GM19324 (cell line): Measurements from ENCODE around the gene PRR22.
"Not testable (repeated sequence)": the region's sequence is repeated elsewhere in the genome, so short reads cannot be mapped to it uniquely, and the experiment has no call there.

Experiments used
- ATAC-seq: cut with Tn5 transposase; IDR thresholded peaks from one replicate; pipeline ENCODE4 v1.9.1; 2021; ENCODE audit warnings: mild to moderate bottlenecking, moderate library complexity; ENCODE audit not compliant: unreplicated experiment, low FRiP score

Gene PRR22

DNA sequence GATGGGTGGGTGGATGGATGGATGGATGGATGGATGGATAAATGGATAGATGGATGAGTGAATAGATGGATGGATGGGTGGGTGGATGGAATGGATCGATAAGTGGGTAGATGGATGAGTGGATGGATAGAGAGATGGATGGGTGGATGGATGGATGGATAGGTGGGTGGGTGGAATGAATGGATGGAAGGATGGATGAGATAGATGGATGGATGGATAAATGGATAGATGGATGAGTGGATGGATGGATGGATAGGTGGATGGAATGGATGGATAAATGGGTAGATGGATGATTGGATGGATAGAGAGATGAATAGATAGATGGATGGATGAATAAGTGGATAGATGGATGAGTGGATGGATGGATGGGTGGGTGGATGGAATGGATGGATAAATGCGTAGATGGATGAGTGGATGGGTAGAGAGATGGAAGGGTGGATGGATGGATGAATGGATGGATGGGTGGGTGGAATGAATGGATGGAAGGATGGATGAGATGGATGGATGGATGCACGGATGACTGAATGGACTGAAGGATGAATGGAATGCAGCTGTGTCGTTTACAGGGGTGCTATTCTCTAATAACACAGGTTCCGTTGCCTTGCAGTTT, 21.8 kb downstream of the PRR22 start:
- ATAC-seq, result no peak

DNA sequence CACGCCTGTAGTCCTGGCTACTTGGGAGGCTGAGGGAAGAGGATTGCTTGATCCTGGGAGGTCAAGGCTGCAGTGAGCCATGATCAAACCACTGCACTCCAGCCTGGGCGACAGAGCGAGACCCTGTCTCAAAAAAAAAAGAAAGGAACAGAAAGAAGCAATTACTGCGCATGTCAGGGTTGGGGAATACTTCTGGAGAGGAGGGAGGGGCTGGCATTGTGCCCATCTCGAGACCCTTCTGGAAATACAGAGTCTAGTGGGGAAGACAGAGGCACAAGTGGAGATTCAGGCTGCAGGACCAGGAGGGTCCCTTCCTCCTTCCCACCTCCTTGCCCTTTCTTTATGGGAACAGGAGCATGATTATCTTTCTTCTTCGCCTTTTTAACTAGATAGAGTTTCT, 30.8 kb downstream of the PRR22 start:
- no peak for ATAC-seq

DNA sequence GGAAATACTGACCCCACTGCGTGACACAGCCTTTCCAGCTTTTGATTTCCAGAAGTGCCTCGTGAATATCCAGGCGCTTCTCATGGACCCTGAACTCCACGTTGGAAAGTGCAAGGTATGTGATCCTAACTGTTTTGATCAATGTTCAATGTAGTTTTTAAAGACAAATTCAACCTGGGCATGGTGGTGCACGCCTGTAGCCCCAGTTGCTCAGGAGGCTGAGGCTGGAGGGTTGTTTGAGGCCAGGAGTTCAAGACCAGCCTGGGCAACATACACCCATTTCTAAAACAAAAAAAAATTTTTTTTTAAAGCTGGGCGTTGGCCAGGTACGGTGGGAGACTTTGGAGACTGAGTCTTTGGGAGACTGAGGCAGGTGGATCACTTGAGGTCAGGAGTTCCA, 32.8 kb downstream of the PRR22 start:
- no peak for ATAC-seq

DNA sequence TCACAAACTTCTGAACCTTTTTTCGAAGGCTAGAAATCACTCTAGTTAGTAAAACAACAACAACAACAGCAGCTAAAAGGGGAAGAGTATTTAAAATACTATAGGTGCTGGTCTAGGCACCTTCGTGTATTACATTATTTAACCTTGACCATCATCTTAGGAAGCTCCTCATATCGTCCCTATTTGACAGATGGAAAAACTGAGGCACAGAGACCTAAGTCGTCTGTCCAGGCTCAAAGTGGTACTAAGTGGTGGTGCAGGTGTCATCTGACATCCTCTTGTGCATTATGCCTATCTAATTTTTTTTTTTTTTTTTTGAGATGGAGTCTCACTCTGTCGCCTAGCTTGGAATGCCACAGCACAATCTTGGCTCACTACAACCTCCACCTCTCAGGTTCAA, 35.0 kb downstream of the PRR22 start:
- no peak for ATAC-seq

DNA sequence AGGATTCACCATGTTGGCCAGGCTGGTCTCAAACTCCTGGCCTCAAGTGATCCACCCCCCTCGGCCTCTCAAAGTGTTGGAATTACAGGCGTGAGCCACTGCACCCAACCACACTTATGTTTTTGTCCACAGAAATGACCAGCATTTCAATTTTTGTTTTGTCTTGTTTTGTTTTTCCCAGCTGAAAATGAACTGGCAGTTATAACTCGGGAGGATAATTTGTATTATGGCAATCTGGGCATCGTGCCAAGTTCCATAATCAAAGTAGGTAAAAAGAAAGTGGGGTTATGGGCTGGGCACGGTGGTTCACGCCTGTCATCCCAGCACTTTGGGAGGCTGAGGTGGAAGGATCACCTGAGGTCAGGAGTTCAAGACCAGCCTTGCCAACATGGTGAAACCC, 35.6 kb downstream of the PRR22 start:
- not testable (repeated sequence) for ATAC-seq

DNA sequence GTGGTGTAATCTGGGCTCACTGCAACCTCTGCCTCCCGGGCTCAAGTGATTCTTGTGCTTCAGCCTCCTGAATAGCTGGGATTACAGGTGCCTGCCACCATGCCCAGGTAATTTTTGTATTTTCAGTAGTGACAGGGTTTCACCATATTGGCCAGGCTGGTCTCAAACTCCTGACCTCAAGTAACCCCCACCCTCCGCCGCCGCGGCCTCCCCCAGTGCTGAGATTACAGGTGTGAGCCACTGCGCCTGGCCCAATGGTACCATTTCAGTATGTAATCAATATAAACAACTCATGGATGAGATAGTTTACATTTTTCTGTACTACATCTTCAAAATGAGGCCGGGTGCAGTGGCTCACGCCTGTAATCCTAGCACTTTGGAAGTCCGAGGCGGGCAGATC, 39.5 kb downstream of the PRR22 start:
- not testable (repeated sequence) for ATAC-seq

DNA sequence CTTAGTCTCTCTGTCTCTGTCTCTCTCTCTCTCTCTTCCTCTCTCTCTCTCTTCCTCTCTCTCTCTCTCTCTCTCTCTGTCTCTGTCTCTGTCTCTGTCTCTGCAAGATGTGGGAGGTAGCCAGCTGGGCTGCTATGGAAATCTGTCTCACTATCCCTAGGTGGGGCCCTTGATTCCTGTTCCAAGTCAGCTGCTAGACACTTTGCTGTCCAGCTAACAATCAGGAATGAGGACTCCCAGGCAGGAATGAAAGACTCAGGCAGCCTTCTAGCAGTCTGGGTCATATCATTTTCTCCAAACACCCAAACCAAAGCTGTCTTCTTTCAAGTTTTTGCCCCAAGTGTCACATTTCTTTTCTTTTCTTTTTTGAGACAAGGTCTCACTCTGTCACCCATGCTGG, 40.9 kb downstream of the PRR22 start:
- no peak for ATAC-seq

DNA sequence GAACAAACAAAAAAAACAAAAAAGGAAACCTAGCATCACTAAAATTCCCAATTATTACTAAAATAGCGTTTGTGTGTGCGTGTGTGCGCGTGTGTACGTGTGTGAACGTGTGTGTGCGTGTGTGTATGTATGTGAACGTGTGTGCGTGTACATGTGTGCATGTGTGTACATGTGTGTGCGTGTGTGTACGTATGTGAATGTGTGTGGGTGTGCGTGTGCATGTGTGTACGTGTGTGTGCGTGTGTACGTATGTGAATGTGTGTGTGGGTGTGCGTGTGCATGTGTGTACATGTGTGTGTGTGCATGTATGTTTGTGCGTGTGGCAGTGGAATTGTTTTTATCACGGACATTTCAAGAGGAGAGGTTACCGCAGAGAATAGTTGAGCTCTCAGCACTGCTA, 42.5 kb downstream of the PRR22 start:
- ATAC-seq, result no peak

DNA sequence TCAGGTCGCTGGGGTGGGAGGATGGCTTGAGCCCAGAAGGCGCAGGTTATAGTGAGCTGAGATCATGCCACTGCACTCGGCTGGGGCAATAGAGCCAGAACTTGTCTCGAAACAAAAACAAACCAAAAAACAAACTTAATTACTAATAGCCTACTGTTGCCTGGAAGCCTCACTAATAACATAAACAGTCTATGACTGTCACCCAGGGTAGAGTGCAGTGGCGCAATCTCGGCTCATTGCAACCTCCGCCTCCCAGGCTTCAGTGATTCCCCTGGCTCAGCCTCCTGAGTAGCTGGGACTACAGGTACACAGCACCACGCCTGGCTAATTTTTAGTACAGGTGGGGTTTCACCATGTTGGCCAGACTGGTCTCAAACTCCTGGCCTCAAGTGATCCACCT, 46.1 kb downstream of the PRR22 start:
- no peak for ATAC-seq

DNA sequence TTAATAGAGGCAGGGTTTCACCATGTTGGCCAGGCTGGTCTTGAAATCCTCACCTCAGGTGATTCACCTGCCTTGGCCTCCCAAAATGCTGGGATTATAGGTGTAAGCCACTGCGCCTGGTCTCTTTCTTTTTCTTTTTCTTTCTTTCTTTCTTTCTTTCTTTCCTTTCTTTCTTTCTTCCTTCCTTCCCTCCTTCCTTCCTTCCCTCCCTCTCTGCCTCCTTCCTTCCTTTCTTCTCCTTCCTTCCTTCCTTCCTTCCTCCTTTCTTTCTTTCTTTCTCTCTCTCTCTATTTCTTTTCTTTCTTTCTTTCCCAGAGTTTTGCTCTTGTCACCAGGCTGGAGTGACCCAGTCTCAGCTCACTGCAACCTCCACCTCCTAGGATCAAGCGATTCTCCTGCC, 51.4 kb downstream of the PRR22 start:
- ATAC-seq, result not testable (repeated sequence)
